ENCODE data around the gene ZNF396. TPM values are rescaled to one million over a fixed set of nuclear protein-coding genes. Genes with fewer than 3 reads are reported as not detected.
A peak's percentile ranks its signal among the peaks of the same experiment; 100 is the strongest.

The ZNF396 gene
- total RNA-seq = 1 to 10 TPM; 1.1 to 1.2 TPM
- under 1 TPM; 0.60 to 0.86 TPM for polyA plus RNA-seq

DNA sequence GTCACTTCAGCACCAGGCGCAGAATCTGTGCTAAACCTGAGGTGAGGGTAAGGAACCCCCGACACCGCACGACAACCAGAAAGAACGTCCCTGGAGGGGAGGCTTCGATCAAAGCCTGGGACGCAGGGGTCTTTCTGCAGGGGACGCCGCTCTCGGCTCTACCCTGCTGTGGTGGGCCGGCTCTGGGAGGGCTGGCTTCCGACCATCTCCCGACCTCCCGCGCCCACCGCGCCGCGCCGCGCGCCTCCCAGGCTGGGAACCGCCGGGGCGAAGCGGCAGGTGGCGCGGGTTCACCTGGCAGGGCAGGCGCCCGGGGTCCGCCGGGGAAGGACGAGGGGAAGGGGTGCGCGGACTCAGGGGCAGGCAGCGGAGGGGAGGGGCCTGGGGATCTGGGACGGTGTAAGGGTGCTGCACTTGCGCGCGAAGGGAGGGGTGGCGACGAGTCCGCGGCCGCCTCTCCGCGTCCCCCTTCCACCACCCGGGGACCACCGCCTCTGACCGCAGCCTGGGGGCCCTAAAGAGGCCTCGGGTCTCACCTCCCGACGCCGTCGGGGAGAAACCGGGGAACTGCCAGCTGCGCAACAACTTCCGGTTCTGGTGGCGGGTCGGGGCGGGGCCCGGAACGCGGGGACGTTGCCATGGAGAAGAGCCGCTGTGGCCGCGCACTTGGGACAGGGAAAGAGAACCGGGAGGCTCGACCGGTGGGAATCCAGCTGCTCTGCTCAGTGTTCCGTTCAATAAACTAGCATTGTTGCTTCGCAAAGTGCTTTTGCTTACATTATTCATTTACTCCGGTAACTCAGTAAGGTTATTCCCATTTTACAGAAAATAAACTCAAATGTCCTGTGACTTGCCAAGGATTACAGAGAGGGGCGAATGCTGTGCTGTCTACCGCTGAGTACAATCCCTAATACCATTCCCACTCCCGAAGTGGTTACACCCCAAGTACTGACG, at the start of gene ZNF396:
Gene ZNF396, minus strand, starts transcription at position 596 of the 954 bp plus-strand sequence. CDS start 3,045 bp downstream, outside the sequence.
- 3% methylated on average over 78 of the region's 78 CpGs for WGBS
- Histone ChIP-seq H3K9ac (ENCODE audit: low read depth in 1 of 2, low read length in 2 of 2) (peak within 1 kb of the TSS in 1 of 2 donors; percentile 12), H3K4me3 (ENCODE audit: low read depth in 1 of 3, low read length in 3 of 3) (peak within 1 kb of the TSS; percentile 55 to 89 (median 68)), H3K27ac (ENCODE audit: low read depth in 1 of 2, low read length in 2 of 2) (no peak within 1 kb of the TSS), H3K36me3 (ENCODE audit: control insufficient read depth in 4 of 4, insufficient read depth in 3 of 4, low read depth in 1 of 4, low read length in 3 of 4) (no peaks in the 10 kb centered on the region), H3K27me3 (ENCODE audit: control insufficient read depth in 4 of 4, insufficient read depth in 4 of 4, low read length in 3 of 4) (no peaks in the 10 kb centered on the region), H3K9me3 (ENCODE audit: control insufficient read depth in 4 of 4, low read length in 3 of 4) (peaks cover 0 to 3% (median 0%) of the 10 kb centered on the region in 4 donors), H3K4me1 (ENCODE audit: control insufficient read depth in 4 of 4, insufficient read depth in 4 of 4, low read length in 3 of 4) (peaks cover 0 to 11% (median 5%) of the 10 kb centered on the region in 4 donors)
- TF ChIP-seq ZBTB33 (IDR thresholded peaks at IDR 0.05) (no peak), RXRA (IDR thresholded peaks at IDR 0.05) (no peak), FOXA1 (IDR thresholded peaks at IDR 0.05) (no peak), JUND (IDR thresholded peaks at IDR 0.05) (no peak), CTCF (IDR thresholded peaks at IDR 0.05; ENCODE audit: low read depth, low read length, missing input control) (no peak), NR2F2 (IDR thresholded peaks at IDR 0.05) (peak; percentile 23), RAD21 (IDR thresholded peaks at IDR 0.05) (no peak), TAF1 (conservative IDR thresholded peaks at IDR 0.05) (no peak), GABPA (IDR thresholded peaks at IDR 0.05 in 1 of 2, conservative IDR thresholded peaks at IDR 0.05 in 1 of 2) (peak; percentile 81 to 88), FOXA2 (IDR thresholded peaks at IDR 0.05) (no peak), SP1 (IDR thresholded peaks at IDR 0.05) (no peak), EGR1 (IDR thresholded peaks at IDR 0.05; ENCODE audit: low read depth in 2 of 2) (no peak), REST (IDR thresholded peaks at IDR 0.05) (no peak), HNF4G (IDR thresholded peaks at IDR 0.05) (no peak), HNF4A (conservative IDR thresholded peaks at IDR 0.05) (no peak), MAX (IDR thresholded peaks at IDR 0.05) (no peak), YY1 (IDR thresholded peaks at IDR 0.05) (peak; percentile 15)
- TF ChIP-seq, protein P1, sequence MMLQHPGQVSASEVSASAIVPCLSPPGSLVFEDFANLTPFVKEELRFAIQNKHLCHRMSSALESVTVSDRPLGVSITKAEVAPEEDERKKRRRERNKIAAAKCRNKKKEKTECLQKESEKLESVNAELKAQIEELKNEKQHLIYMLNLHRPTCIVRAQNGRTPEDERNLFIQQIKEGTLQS (IDR thresholded peaks at IDR 0.05) = no peak
- peak; percentile 76 for DNase-seq (ENCODE audit: low spot score)
